Medulla oblongata (tissue), 1 donor: ENCODE results near the gene KLHL42.
"Not testable (repeated sequence)": the region's sequence is repeated elsewhere in the genome, so short reads cannot be mapped to it uniquely, and the experiment has no call there.

Source experiments
- DNase-seq: peaks from one replicate; pipeline ENCODE4 v3.0.0-alpha.2; 2015; ENCODE audit errors: extremely low spot score

Gene KLHL42

GRCh38 chr12:27779920-27780611, at the start of gene KLHL42, which contains the start of gene MANSC4:
KLHL42 (plus strand) TSS chr12:27780233; CDS start chr12:27780331, 98 bp downstream.
MANSC4 (minus strand) TSS chr12:27780236; CDS start chr12:27771276, 8,960 bp downstream.
- peak; percentile 58 for DNase-seq

- DNase-seq: no peak
These were observed 47.8 kb upstream of the KLHL42 start for GRCh38 chr12:27732281-27732680.

- peak; percentile 17 for DNase-seq
These were observed 46.9 kb upstream of the KLHL42 start for GRCh38 chr12:27733052-27733656.

- DNase-seq: no peak
These were observed 46.2 kb upstream of the KLHL42 start for GRCh38 chr12:27733791-27734190.

- not testable (repeated sequence) for DNase-seq
These were observed 45.7 kb upstream of the KLHL42 start for GRCh38 chr12:27734321-27734720.

- no peak for DNase-seq
These were observed 36.4 kb upstream of the KLHL42 start for GRCh38 chr12:27743601-27744000.

GRCh38 chr12:27745734-27746133, 34.3 kb upstream of the KLHL42 start:
- not testable (repeated sequence) for DNase-seq

- DNase-seq: no peak
These were observed 32.8 kb upstream of the KLHL42 start for GRCh38 chr12:27747111-27747820.

GRCh38 chr12:27751386-27752047, 28.5 kb upstream of the KLHL42 start:
- DNase-seq: no peak

- DNase-seq: no peak
These were observed 25.2 kb upstream of the KLHL42 start for GRCh38 chr12:27754795-27755194.

GRCh38 chr12:27756670-27757195, 23.3 kb upstream of the KLHL42 start:
- no peak for DNase-seq

- no peak for DNase-seq
These were observed 17.3 kb upstream of the KLHL42 start for GRCh38 chr12:27762757-27763156.

- DNase-seq: no peak
These were observed 13.4 kb upstream of the KLHL42 start for GRCh38 chr12:27766587-27766986.

GRCh38 chr12:27769142-27769673, 10.8 kb upstream of the KLHL42 start:
- DNase-seq: no peak

GRCh38 chr12:27771481-27772327, 8.3 kb upstream of the KLHL42 start:
- no peak for DNase-seq

- DNase-seq: no peak
These were observed 7.5 kb upstream of the KLHL42 start for GRCh38 chr12:27772328-27773049.

- DNase-seq: peak; percentile 84
These were observed 2.9 kb upstream of the KLHL42 start for GRCh38 chr12:27777141-27777540.

GRCh38 chr12:27778206-27778605, 1.8 kb upstream of the KLHL42 start:
- no peak for DNase-seq

- peak; percentile 57 for DNase-seq
These were observed 565 bp upstream of the KLHL42 start for GRCh38 chr12:27779416-27779919.
